Activated CD4-positive, alpha-beta T cell treated with anti-CD3 and anti-CD28 coated beads for 48 hours (primary cell): ENCODE measurements around the gene TIMP1.
"Not testable (repeated sequence)": the region's sequence is repeated elsewhere in the genome, so short reads cannot be mapped to it uniquely, and the experiment has no call there.

Experiments used
- DNase-seq: peaks from one replicate; pipeline ENCODE4 v3.0.0-alpha.2; 2020

TIMP1 gene

GRCh38 chrX:47574076-47574546 is 8.1 kb upstream of the TIMP1 start:
- no peak for DNase-seq

- no peak for DNase-seq
Measured at GRCh38 chrX:47574547-47575301, 7.5 kb upstream of the TIMP1 start.

- DNase-seq: no peak
Measured at GRCh38 chrX:47576021-47576898, 6.0 kb upstream of the TIMP1 start.

GRCh38 chrX:47577424-47577823 is 4.8 kb upstream of the TIMP1 start:
- no peak for DNase-seq

GRCh38 chrX:47577901-47578300 is 4.3 kb upstream of the TIMP1 start:
- no peak for DNase-seq

- DNase-seq: no peak
Measured at GRCh38 chrX:47578692-47579091, 3.5 kb upstream of the TIMP1 start.

GRCh38 chrX:47579537-47579936 is 2.7 kb upstream of the TIMP1 start:
- peak; percentile 58 for DNase-seq

GRCh38 chrX:47583240-47583861 is 1.1 kb downstream of the TIMP1 start:
- no peak for DNase-seq

GRCh38 chrX:47584714-47585113 is 2.5 kb downstream of the TIMP1 start:
- DNase-seq: no peak

GRCh38 chrX:47585273-47585672 is 3.0 kb downstream of the TIMP1 start:
- DNase-seq: no peak

- DNase-seq: no peak
Measured at GRCh38 chrX:47586043-47586787, 4.0 kb downstream of the TIMP1 start.

- DNase-seq: no peak
Measured at GRCh38 chrX:47587091-47587891, 5.1 kb downstream of the TIMP1 start.

GRCh38 chrX:47587906-47588735 is 5.9 kb downstream of the TIMP1 start:
- DNase-seq: no peak

- DNase-seq: no peak
Measured at GRCh38 chrX:47590984-47591383, 8.7 kb downstream of the TIMP1 start.

- DNase-seq: no peak
Measured at GRCh38 chrX:47593522-47593921, 11.3 kb downstream of the TIMP1 start.

- no peak for DNase-seq
Measured at GRCh38 chrX:47595716-47596251, 13.5 kb downstream of the TIMP1 start.

GRCh38 chrX:47596256-47596655 is 14.0 kb downstream of the TIMP1 start:
- no peak for DNase-seq

GRCh38 chrX:47597222-47597621 is 15.0 kb downstream of the TIMP1 start:
- DNase-seq: no peak

GRCh38 chrX:47603125-47603524 is 20.9 kb downstream of the TIMP1 start:
- not testable (repeated sequence) for DNase-seq

- DNase-seq: no peak
Measured at GRCh38 chrX:47605024-47605423, 22.8 kb downstream of the TIMP1 start.

- no peak for DNase-seq
Measured at GRCh38 chrX:47607091-47607490, 24.9 kb downstream of the TIMP1 start.
